Left lung (tissue), 10 donors: ENCODE data around the gene RGL3. TPM values are rescaled to one million over a fixed set of nuclear protein-coding genes. Genes with fewer than 3 reads are reported as not detected.
A peak's percentile ranks its signal among the peaks of the same experiment; 100 is the strongest.

Source experiments
- ATAC-seq: fragments of 200-7000 bp; cut with Tn5 transposase; one replicate; pipeline ENCODE4 v1.9.1; 2020; ENCODE audit warnings: moderate library complexity
- DNase-seq, 4 donors: peaks; one replicate each; pipeline ENCODE4 v3.0.0-alpha.2; 2013 to 2020
- H3K27ac ChIP-seq, 2 donors: fragments of 200-600 bp; sonication (generic) in 1 of 2; one replicate each; pipeline versions ENCODE4 v1.5.0 to v1.8.0; 2020 to 2021
- H3K27me3 ChIP-seq, 2 donors: fragments of 200-600 bp; sonication (generic) in 1 of 2; one replicate each; pipeline versions ENCODE4 v1.5.0 to v1.8.0; 2020 to 2021
- H3K36me3 ChIP-seq, 2 donors: fragments of 200-600 bp; sonication (generic) in 1 of 2; one replicate each; pipeline versions ENCODE4 v1.5.0 to v1.8.0; 2020 to 2021
- H3K4me1 ChIP-seq, 2 donors: fragments of 200-600 bp; one replicate each; pipeline ENCODE4 v1.8.0; 2021
- H3K4me3 ChIP-seq, 2 donors: fragments of 200-600 bp; sonication (generic) in 1 of 2; one replicate each; pipeline versions ENCODE4 v1.5.0 to v1.8.0; 2020 to 2021; ENCODE audit warnings: mild to moderate bottlenecking in 1 of 2
- H3K9me3 ChIP-seq, 2 donors: fragments of 200-600 bp; sonication (generic) in 1 of 2; one replicate each; pipeline versions ENCODE4 v1.5.0 to v1.8.0; 2020 to 2021
- intact Hi-C, 2 donors: fragments of 100-400 bp; cut with DNase I; formaldehyde crosslinking; loops; one replicate each; pipeline versions ENCODE4 v1.11.2 to v1.14.2; 2022
- polyA plus RNA-seq, 6 donors: library from polyadenylated mRNA; unstranded; fragments of 120-200 nt; gene quantifications; one replicate each; pipeline ENCODE4 v1.2.1, GENCODE V29; 2013; ENCODE audit not compliant: insufficient read length in 6 of 6
- total RNA-seq, 2 donors: library from RNA; stranded (reverse); fragmentation: NEBNext Ultra II Directional; extraction: Animal tissue kit (Norgen Biotek cat#: 25700); gene quantifications; one replicate each; pipeline ENCODE4 v1.2.1, GENCODE V29; 2021
- TF ChIP-seq, protein P1 (sequence below), 2 donors: fragments of 200-600 bp; sonication (generic) in 1 of 2; IDR thresholded peaks; one replicate each; pipeline versions ENCODE4 v1.5.0 to v1.8.0; 2021; ENCODE audit warnings: antibody characterized with exemption in 2 of 2
- donor health status: DM: no; HTN: yes; CAD: no.
- donor health status: DM: no; HTN: no; CAD: no.

Gene RGL3
- total and polyA plus RNA-seq, 8 donors = 32.9 to 68.2 (median 56.6) TPM

DNA sequence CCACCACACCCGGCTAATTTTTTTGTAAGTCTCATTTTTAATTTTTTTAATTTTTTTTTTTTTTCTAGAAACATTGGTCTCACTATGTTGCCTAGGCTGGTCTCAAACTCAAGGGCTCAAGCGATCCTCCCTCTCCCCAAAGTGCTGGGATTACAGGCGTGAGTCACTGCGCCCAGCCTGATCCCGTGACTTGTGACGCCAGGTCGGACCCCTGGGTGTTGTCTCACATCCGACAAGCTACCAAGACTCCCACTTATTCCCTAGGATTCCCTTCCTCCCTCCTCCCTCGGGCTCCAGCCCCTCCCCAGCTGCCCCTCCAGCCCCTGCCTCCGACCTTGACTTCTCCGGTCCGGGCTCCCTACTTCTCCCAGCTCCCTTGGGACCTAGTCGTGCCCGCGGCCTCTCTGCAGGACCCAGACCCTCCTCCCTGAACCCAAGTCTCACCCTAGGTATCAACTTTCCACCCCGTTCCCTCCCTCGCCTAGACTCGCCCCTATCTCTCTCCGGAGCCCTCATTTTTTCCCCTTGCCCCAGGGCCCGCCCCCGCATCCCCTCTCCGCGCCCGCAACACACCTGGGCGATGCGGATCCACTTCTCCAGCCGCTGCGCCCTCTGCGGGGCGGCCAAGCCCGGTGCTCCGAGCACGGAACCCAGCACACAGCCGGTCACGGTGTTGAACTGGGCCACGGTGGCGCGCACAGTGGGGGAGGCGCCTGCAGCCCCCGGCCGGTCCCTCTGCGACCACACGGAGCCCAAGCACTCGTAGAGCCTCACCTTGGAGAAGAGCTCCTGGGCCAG is 13.1 kb downstream of the RGL3 start:
- Histone ChIP-seq H3K27me3 (peaks cover 0 to 9% of the 10 kb centered on the region in 2 donors), H3K27ac (no peak overlapping the region), H3K4me1 (peaks cover 0 to 14% of the 10 kb centered on the region in 2 donors), H3K9me3 (no peaks in the 10 kb centered on the region), H3K4me3 (no peak overlapping the region), H3K36me3 (peaks cover 0 to 13% of the 10 kb centered on the region in 2 donors)
- intact Hi-C loops = no loop called here
- DNase-seq (peak in 1 of 4 donors; percentile 78), ATAC-seq (peak; percentile 36)
- TF ChIP-seq, protein P1, sequence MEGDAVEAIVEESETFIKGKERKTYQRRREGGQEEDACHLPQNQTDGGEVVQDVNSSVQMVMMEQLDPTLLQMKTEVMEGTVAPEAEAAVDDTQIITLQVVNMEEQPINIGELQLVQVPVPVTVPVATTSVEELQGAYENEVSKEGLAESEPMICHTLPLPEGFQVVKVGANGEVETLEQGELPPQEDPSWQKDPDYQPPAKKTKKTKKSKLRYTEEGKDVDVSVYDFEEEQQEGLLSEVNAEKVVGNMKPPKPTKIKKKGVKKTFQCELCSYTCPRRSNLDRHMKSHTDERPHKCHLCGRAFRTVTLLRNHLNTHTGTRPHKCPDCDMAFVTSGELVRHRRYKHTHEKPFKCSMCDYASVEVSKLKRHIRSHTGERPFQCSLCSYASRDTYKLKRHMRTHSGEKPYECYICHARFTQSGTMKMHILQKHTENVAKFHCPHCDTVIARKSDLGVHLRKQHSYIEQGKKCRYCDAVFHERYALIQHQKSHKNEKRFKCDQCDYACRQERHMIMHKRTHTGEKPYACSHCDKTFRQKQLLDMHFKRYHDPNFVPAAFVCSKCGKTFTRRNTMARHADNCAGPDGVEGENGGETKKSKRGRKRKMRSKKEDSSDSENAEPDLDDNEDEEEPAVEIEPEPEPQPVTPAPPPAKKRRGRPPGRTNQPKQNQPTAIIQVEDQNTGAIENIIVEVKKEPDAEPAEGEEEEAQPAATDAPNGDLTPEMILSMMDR (IDR thresholded peaks at IDR 0.05) = no peak

DNA sequence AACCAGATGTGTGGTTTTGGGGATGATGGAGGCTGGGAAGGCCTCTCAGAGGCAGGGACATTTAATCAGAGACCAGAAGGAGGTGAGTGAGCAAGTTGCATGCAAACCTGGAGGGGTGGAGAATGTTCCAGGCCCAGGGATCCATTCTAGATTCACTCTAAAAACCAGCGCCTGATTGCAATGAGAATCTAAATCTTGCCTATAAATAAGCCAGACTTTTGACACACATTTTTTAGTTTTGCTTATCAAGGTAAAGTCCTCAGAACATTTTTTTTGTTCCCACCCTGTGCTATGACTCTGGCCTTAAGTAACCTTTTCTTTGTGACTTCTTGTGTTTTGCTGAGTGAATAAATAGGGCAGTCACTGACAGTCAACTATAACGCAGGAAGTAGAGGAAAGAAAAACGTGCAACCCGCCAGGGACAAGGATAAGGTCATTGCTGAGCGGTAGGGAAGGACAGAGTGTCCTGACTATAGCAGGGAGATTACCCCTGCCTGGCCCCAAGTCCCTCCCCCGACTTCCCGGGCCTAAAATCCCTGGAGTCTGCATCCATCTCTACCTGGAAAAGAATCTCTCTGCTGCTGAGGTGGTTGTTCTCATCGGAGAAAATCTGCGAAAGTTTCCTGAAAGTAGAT is 14.4 kb downstream of the RGL3 start:
- Histone ChIP-seq H3K36me3 (peaks cover 0 to 13% of the 10 kb centered on the region in 2 donors), H3K27ac (no peak overlapping the region), H3K4me1 (peaks cover 0 to 14% of the 10 kb centered on the region in 2 donors), H3K4me3 (no peak overlapping the region), H3K27me3 (peaks cover 0 to 9% of the 10 kb centered on the region in 2 donors), H3K9me3 (no peaks in the 10 kb centered on the region)
- DNase-seq (peak in 1 of 4 donors; percentile 3), ATAC-seq (no peak)
- intact Hi-C loops = no loop called here
- TF ChIP-seq, protein P1 (IDR thresholded peaks at IDR 0.05) = no peak

DNA sequence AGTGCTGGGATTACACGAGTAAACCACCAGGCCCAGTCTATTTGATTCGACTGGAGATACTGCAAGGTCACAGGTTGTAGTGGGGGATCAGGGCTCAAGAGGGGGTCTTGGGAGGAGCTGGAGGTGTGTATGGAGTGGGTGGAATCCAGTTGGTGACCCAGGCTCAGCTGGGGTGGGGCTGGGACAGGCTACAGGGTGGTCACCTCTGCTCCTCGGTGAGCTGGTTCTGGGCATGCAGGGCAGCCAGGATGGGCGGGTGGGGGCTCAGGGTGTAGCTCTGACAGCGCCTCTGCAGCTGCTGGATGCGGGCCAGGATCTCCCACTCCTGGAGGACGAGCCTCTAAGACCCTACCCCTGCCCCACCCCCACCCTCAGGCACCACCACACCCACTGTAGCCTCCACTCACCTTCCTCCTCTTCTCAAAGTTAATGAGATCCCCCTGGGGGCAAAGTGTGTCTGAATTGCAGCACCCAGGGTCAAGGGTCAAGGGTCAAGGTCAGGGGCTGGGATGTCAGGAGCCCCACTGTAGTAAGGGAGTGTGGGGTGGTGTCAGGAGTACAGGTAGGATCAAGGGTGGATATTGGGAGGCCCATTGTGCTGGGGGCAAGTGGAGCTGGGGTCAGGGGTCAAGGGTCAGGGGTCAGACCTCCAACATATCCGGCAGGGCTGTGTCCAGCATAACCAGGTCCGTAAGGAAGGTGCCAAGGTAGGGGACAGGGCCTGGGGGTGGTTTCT is 17.1 kb downstream of the RGL3 start:
- Histone ChIP-seq H3K9me3 (no peaks in the 10 kb centered on the region), H3K27me3 (peaks cover 0 to 9% of the 10 kb centered on the region in 2 donors), H3K4me3 (no peak overlapping the region), H3K36me3 (peaks cover 0 to 19% of the 10 kb centered on the region in 2 donors), H3K27ac (no peak overlapping the region), H3K4me1 (peaks cover 0 to 10% of the 10 kb centered on the region in 2 donors)
- DNase-seq (peak in 1 of 4 donors; percentile 34), ATAC-seq (no peak)
- TF ChIP-seq, protein P1 (IDR thresholded peaks at IDR 0.05) = no peak
- intact Hi-C loops = no loop called here

DNA sequence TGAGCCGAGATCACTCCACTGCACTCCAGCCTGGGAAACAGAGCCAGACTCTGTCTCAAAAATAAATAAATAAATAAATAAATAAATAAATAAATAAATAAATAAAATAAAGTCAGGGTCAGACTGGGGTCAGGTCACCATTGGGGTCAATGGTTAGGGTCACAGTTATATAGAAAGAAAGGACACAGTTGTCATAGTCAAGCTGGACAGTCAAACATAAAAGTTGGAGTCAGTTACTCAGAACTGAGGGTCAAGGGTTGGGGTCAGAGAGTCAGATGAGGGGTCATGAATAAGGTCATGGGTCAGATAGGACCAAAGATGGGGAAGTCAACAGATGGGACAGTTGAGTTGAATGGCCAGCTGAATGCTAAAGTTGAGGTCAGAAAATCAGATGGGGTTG is 18.3 kb downstream of the RGL3 start:
- TF ChIP-seq, protein P1 (IDR thresholded peaks at IDR 0.05) = no peak
- no peaks in the 10 kb centered on the region for H3K4me1 ChIP-seq
- no peaks in the 10 kb centered on the region for H3K9me3 ChIP-seq
- H3K36me3 ChIP-seq = peaks cover 0 to 19% of the 10 kb centered on the region in 2 donors
- intact Hi-C loops = no loop called here
- H3K27ac ChIP-seq = no peak overlapping the region
- H3K4me3 ChIP-seq = no peak overlapping the region
- DNase-seq = no peak
- H3K27me3 ChIP-seq = peaks cover 0 to under 1% of the 10 kb centered on the region in 2 donors
- ATAC-seq = no peak

DNA sequence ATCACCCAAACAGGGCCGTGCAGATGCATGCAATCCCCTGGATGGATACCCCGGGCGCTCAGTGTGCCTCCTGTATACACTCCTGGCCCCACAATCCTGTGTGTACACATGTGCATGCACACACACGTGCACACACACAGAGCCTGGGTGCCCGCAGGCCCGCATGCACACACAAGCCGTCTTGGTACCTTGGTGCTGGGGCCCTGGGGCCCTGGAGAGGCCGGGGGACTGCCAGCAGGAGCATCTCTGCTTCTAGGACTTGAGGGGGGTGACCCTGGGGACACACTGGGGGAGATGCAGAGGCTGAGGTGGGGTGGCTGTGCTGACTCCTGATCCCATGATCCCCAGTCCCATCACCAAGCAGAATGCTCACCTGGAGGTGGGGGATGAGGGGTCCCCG is 19.4 kb downstream of the RGL3 start:
- ATAC-seq (no peak), DNase-seq (no peak)
- Histone ChIP-seq H3K36me3 (peaks cover 0 to 19% of the 10 kb centered on the region in 2 donors), H3K9me3 (no peaks in the 10 kb centered on the region), H3K27me3 (no peaks in the 10 kb centered on the region), H3K4me3 (no peak overlapping the region), H3K27ac (no peak overlapping the region), H3K4me1 (no peaks in the 10 kb centered on the region)
- intact Hi-C loops = no loop called here
- TF ChIP-seq, protein P1 (IDR thresholded peaks at IDR 0.05) = no peak
